Measurements from ENCODE around the gene FAM83C.

Gene FAM83C

DNA sequence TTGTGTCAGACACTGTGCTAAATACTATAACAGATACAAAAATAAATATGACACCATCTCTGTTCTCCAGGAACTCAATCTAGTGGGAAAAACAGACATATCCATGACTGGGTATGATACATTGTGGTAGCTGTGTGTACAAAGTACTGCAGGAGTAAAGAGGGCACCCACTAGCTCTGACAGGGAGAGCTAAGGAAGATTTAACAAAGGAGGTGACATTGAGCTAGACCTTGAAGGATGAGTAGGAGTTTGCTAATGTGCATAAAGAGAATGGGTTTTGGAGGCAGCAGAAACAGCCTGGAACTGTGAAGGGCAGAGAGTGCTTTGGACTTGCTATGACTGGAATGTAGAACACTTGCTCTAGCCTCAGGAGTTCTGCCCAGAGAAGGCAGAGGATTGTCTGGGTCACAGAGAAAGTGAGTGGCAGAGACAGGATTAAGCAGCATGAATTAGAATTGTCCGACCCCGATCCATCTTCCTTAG is 51.4 kb downstream of the FAM83C start:
- DNase-seq (ENCODE audit: insufficient read length, low spot score) (no peak), FAIRE-seq (no peak)

DNA sequence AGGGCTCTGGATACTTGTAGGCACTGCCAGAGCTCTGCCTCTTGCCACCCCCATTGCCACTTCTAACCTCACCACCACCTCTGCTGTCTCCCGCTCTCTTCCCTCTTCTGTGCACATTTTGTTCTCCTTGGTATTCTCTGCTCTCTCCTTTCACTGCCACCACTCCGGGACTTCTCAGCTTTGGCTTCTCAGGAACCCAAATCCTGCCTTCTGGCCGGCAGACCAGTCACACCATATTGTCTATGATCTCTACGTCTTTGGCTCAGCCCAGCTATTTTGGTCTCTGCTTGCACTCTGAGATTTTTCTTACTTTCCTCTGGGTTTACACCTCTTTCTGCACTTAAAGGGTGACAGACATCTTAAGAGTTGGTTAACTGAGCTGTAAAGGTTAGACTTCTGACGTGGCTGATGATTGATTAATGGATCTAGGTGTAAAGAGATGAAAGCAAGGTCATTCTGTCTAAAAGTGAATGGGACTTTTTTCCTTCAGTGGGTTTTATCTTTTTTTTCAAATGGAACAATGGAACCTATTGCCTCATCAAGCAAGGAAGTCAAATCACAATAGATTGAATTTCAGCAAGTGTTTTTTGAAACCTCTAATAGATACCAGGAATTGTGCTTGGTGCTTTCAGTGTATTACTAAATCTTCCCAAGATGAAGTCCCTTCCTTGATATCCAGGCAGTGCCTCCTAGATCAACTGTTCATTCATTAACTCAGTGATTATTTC is 52.0 kb downstream of the FAM83C start:
- no peak for FAIRE-seq
- no peak for DNase-seq (ENCODE audit: insufficient read length, low spot score)

DNA sequence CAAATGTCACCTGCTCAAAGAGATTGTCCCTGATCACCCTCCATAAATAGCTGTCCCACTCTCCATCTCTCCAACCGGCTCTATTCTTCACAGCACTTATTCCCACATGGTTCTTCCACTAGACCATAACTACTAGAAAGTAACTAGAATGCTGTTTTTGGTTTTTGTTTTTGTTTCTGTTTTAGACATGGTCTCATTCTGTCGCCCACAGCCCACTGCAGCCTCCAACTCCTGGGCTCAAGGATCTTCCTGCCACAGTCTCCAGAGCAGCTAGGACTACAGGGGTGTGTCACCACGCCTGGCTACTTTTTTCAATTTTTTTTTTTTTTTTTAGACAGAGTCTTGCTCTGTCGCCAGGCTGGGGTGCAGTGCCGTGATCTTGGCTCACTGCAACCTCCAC is 53.5 kb downstream of the FAM83C start:
- FAIRE-seq (no peak), DNase-seq (ENCODE audit: insufficient read length, low spot score) (no peak)

DNA sequence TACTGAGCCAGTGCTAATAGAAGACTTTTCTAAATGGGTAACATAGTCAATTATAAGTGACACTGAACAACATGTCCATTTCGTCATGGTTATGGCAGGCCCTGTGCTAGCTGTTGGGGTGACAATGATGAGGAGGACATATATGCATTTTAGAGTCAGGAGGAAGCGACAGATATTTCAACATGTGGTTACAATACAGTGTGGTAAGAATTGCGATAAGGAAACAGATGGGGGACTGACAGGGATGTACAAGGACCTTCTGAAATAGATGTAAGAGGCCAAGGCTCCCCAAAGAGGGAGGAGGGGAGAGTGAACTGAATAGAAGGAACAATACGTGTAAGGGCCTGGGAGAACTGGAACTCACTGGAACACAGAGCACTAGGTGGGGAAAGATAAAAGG is 54.1 kb downstream of the FAM83C start:
- FAIRE-seq (no peak), DNase-seq (ENCODE audit: insufficient read length, low spot score) (no peak)

DNA sequence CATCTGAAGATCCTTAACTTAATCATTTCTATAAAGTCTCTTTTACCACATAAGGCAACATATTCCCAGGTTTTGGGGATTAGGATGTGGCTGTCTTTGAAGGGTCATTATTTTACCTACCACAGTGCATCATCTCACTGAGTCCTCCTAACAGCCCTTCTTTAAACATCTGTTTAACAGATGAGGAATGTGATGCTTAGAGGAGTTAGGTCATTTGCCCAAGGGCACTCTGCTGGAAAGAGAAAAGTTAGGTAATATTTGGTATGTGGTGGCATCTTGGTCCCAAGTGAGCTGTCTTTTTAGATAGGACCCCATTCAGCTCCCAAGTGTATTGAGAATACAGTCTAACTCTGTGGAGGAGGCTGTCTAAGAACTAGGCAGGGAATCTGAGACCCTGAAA is 54.7 kb downstream of the FAM83C start:
- FAIRE-seq (no peak), DNase-seq (ENCODE audit: insufficient read length, low spot score) (no peak)

DNA sequence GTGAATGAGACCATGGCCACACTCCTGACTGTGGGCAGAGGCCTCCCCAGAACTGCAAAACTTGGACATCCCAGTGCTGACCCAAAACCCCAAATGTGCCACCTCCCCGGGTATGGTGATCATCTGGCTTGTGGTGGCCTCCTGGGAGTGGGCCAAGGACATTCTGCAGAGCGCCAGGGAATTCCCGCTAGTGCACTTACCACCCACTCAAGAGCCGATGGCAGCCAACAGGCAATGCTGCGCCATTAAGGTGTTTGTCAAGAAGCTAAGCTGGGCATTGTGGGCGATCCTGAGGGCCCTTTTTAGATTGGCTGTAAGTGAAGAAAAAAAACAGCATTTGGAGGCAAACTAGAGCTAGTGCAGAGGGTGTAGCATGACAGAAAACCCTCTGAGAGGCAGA is 56.3 kb downstream of the FAM83C start:
- no peak for FAIRE-seq
- no peak for DNase-seq (ENCODE audit: insufficient read length, low spot score)
